K562 (cell line): Measurements from ENCODE around the gene EPHB1. TPM values are rescaled to one million over a fixed set of nuclear protein-coding genes. Genes with fewer than 3 reads are reported as not detected.

Source experiments
- ATAC-seq: fragments of 200-7000 bp; cut with Tn5 transposase; 3 replicates; pipeline ENCODE4 v1.9.1; 2020; ENCODE audit warnings: moderate library complexity
- BruUV-seq: library from RNA; stranded (reverse); fragments of 400-500 nt; replicated peaks from 2 replicates; lab custom pipeline; 2021; lab: Mats Ljungman, UMichigan
- CTCF ChIA-PET: fragments of 300-600 bp; formaldehyde crosslinking; extraction: SDS; loops from one replicate; lab custom pipeline; 2021; ENCODE audit warnings: low intra/inter-chr PET ratio; lab: Yijun Ruan, JAX
- POLR2A ChIA-PET: fragments of 300-600, 350-650 bp; sonication (Branson Sonifier 250); formaldehyde crosslinking; extraction: SDS; loops from one replicate; lab custom pipeline; 2021; ENCODE audit warnings: antibody characterized with exemption, inconsistent platforms; lab: Yijun Ruan, JAX
- DNase-seq, 4 experiments: peaks; one replicate each; pipeline versions ENCODE4 v3.0.0 to v3.0.0-alpha.2; 2011 to 2018; ENCODE audit warnings: low spot score in 3 of 4, mixed read lengths in 3 of 4; ENCODE audit errors: extremely low read depth in 1 of 4
- FAIRE-seq: peaks from 2 replicates; lab custom pipeline; 2011; peaks lifted over from hg19 to GRCh38; lab: Jason Lieb, UNC
- H2AFZ ChIP-seq: 2 replicates; pipeline ENCODE4 v1.6.0; 2011; ENCODE audit warnings: low read depth, low read length, control low read depth, inconsistent platforms
- H3K27ac ChIP-seq: fragments of 200-600 bp; 3 replicates; pipeline ENCODE4 v1.8.0; 2011; ENCODE audit warnings: low read depth, mild to moderate bottlenecking, control low read depth, inconsistent platforms, low read length, moderate library complexity, mixed read lengths; ENCODE audit errors: extremely low read depth
- H3K27me3 ChIP-seq, 2 experiments: fragments of 300-600 bp in 1 of 2; 2 replicates in 1 of 2; 3 replicates in 1 of 2; pipeline versions ENCODE4 v1.6.0 to v1.8.0; 2011; ENCODE audit warnings: inconsistent platforms in 2 of 2, low read length in 2 of 2, mild to moderate bottlenecking in 1 of 2, mixed read lengths in 1 of 2, moderate library complexity in 1 of 2; ENCODE audit not compliant: control insufficient read depth in 2 of 2, insufficient read depth in 2 of 2
- H3K36me3 ChIP-seq: fragments of 300-600 bp; 3 replicates; pipeline ENCODE4 v1.8.0; 2011; ENCODE audit warnings: mild to moderate bottlenecking, low read length, inconsistent platforms; ENCODE audit not compliant: control insufficient read depth, insufficient read depth
- H3K4me1 ChIP-seq, 2 experiments: fragments of 200-600 bp in 1 of 2; replicated peaks in 1 of 2; 2 replicates in 1 of 2; 3 replicates in 1 of 2; pipeline versions ENCODE4 v1.5.1 to v1.8.0; 2011; ENCODE audit warnings: inconsistent platforms in 2 of 2, low read length in 2 of 2, mild to moderate bottlenecking in 1 of 2, mixed read lengths in 1 of 2, moderate library complexity in 1 of 2; ENCODE audit not compliant: control insufficient read depth in 2 of 2, insufficient read depth in 2 of 2
- H3K4me2 ChIP-seq: 2 replicates; pipeline ENCODE4 v1.6.1; 2011; ENCODE audit warnings: low read length, control low read depth, inconsistent platforms, mixed read lengths; ENCODE audit not compliant: insufficient read depth
- H3K4me3 ChIP-seq: fragments of 200-600 bp; sonication (generic), shearing (Covaris generic); 2 replicates; pipeline ENCODE4 v1.5.1; 2016; ENCODE audit warnings: control low read depth, inconsistent platforms
- H3K79me2 ChIP-seq: fragments of 200-600 bp; 3 replicates; pipeline ENCODE4 v1.8.0; 2011; ENCODE audit warnings: low read length, inconsistent platforms; ENCODE audit not compliant: control insufficient read depth, insufficient read depth
- H3K9ac ChIP-seq, 2 experiments: 2 replicates each; pipeline versions ENCODE4 v1.6.0 to v1.6.1; 2011; ENCODE audit warnings: low read depth in 2 of 2, low read length in 2 of 2, control low read depth in 1 of 2, inconsistent platforms in 1 of 2, mild to moderate bottlenecking in 1 of 2, mixed read lengths in 1 of 2; ENCODE audit not compliant: insufficient read depth in 1 of 2
- H3K9me1 ChIP-seq: one replicate; pipeline ENCODE4 v1.6.0; 2011; ENCODE audit warnings: inconsistent platforms, mild to moderate bottlenecking, low read length, moderate library complexity; ENCODE audit not compliant: control insufficient read depth, insufficient read depth
- H3K9me3 ChIP-seq: replicated peaks from 2 replicates; pipeline ENCODE4 v1.5.1; 2011; ENCODE audit warnings: low read depth, low read length, inconsistent platforms; ENCODE audit not compliant: control insufficient read depth, insufficient read depth
- H4K20me1 ChIP-seq: replicated peaks from 2 replicates; pipeline ENCODE4 v1.6.1; 2011; ENCODE audit warnings: low read length, inconsistent platforms, mixed read lengths; ENCODE audit not compliant: control insufficient read depth, insufficient read depth
- CAMTA2 ChIP-seq: fragments of 250-450 bp; sonication (Bioruptor Pico); conservative IDR thresholded peaks from 2 replicates; pipeline ENCODE4 v1.5.1; 2022
- CC2D1A ChIP-seq: fragments of 450-650 bp; IDR thresholded peaks from 2 replicates; pipeline ENCODE4 v1.6.1; 2017; ENCODE audit warnings: mild to moderate bottlenecking
- CTBP1 ChIP-seq: fragments of 450-650 bp; IDR thresholded peaks from 2 replicates; pipeline ENCODE4 v1.6.1; 2016; ENCODE audit warnings: borderline replicate concordance
- NR3C1 ChIP-seq: sonication (generic); formaldehyde crosslinking; IDR thresholded peaks from 2 replicates; pipeline ENCODE4 v1.8.1; 2022; ENCODE audit warnings: missing genetic modification reagents
- SMAD2 ChIP-seq: fragments of 150-350 bp; IDR thresholded peaks from 2 replicates; pipeline ENCODE4 v1.6.1; 2014; ENCODE audit warnings: low read depth, mild to moderate bottlenecking, low read length
- ZBTB8A ChIP-seq: fragments of 450-650 bp; IDR thresholded peaks from 2 replicates; pipeline ENCODE4 v1.6.1; 2018; ENCODE audit warnings: mild to moderate bottlenecking, moderate library complexity; ENCODE audit not compliant: partially characterized antibody
- ZNF324 ChIP-seq: fragments of 250-450 bp; sonication (Bioruptor Pico); IDR thresholded peaks from 2 replicates; pipeline ENCODE4 v1.4.0; 2020; ENCODE audit warnings: mild to moderate bottlenecking
- ZNF436 ChIP-seq: fragments of 250-450, 450-650 bp; sonication (Bioruptor Pico); formaldehyde crosslinking; IDR thresholded peaks from 2 replicates; pipeline ENCODE4 v1.7.0; 2020; ENCODE audit warnings: mild to moderate bottlenecking
- ZNF507 ChIP-seq: conservative IDR thresholded peaks from 2 replicates; pipeline ENCODE4 v1.6.1; 2017; ENCODE audit warnings: missing genetic modification characterization, missing compliant biosample characterization
- WGBS: fragments of 100-300 bp; shearing (Covaris generic); methylation state at CpG from one replicate; pipeline ENCODE4 v1.1.6; 2016; ENCODE audit warnings: low coverage, mixed read lengths; ENCODE audit not compliant: insufficient coverage; ENCODE audit errors: missing lambda C conversion rate; 5-methylcytosine and 5-hydroxymethylcytosine counted together
- in situ Hi-C: fragments of 300-500 bp; cut with MboI; formaldehyde crosslinking; loops from 4 replicates; pipeline ENCODE4 v1.15.0; 2018; ENCODE audit warnings: inconsistent platforms, mixed read lengths
- intact Hi-C: fragments of 100-400 bp; cut with micrococcal nuclease; formaldehyde crosslinking; loops from 2 replicates; pipeline ENCODE4 v1.14.2; 2022
- polyA plus RNA-seq, 8 experiments: library from polyadenylated mRNA; depleted of rRNA in 4 of 8; stranded (reverse) in 5 of 8; unstranded in 3 of 8; fragments of >200 nt; fragmentation: Nextera tagmentation in 2 of 8; fragmentation: Illumina TruSeq in 1 of 8; extraction: Ambion mirVana in 2 of 8; extraction: Trizol in 1 of 8; gene quantifications; 2 replicates each; pipeline versions ENCODE4 v1.2.1 to v1.2.3, GENCODE V29; 2011 to 2014; ENCODE audit warnings: inconsistent platforms in 1 of 8, missing spikeins in 1 of 8
- total RNA-seq, 7 experiments: library from RNA; depleted of rRNA in 6 of 7; stranded (reverse); fragments of >200 nt in 6 of 7; fragmentation: Illumina TruSeq in 2 of 7; extraction: Trizol in 2 of 7; gene quantifications; 2 replicates each; pipeline versions ENCODE4 v1.2.1 to v1.2.3, GENCODE V29; 2011 to 2021; ENCODE audit warnings: low replicate concordance in 1 of 7
- TF ChIP-seq, protein P1 (sequence below): fragments of 250-450 bp; sonication (Bioruptor Pico); IDR thresholded peaks from 2 replicates; pipeline ENCODE4 v1.5.0; 2021; ENCODE audit warnings: mild to moderate bottlenecking, moderate library complexity
- TF ChIP-seq, protein P2 (sequence below): fragments of 200-800 bp; sonication (Bioruptor generic); IDR thresholded peaks from 2 replicates; pipeline ENCODE4 v1.6.1; 2017; ENCODE audit warnings: missing genetic modification characterization, missing compliant biosample characterization

EPHB1 gene
- total and polyA plus RNA-seq, 9 of the 15 experiments (the other 6 are each of a cell fraction or from before 2014, with no cell fraction given) = 0.29 TPM; not detected in 8

- TF ChIP-seq, protein P1, sequence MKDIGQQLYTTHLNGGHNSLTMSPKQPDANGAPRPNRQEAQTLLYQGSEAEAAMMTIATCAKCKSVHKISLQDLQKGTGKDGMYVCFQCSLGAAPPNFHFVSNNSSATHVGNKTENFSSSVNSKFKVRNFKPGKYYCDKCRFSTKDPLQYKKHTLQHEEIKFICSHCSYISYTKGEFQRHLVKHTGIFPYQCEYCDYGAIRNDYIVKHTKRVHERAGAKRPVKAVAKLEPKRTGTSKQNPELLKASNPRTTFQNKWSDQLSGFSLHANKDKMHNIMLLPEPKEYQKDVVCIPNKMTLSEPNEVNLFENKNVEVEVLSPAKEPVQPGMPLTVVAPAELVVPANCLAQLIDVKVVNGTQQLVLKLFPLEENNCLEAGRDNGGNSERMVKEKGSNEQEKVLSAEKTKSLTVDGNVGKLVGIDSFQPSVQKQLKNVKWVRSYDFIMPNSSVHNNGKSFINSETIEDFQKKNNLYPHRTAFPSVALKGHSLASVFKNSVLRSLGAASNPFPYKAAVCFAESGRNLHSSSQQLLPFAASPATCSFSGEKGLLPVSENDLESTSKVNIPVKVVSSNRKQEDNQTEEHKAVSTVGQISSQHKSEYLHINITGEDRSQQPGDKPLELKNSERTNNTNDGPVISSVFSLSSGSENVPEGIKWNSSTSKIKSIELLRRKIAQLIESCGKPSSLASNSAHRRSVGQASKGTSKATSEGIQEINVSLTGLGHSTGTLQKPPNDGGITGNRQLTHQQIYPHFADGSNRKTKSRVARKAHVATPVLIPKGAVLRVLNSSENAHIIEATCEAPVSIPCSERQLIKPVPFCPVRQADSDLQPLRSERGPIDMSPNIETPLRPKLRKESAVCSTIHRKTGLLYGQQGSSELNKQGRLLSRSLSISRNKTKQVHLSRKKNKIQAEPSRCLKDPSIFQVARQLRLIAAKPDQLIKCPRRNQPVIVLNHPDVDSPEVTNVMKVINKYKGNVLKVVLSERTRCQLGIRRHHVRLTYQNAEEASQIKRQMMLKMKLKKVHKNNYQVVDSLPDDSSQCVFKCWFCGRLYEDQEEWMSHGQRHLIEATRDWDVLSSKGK (CRISPR knock-in tag) = no peak
- TF ChIP-seq SMAD2 = no peak
- no peak for TF ChIP-seq CC2D1A
- no peak for TF ChIP-seq ZBTB8A
- TF ChIP-seq NR3C1 (CRISPR knock-in tag) = no peak
- TF ChIP-seq ZNF436 (CRISPR knock-in tag) = no peak
- no peak for TF ChIP-seq ZNF324 (CRISPR knock-in tag)
- no peak for TF ChIP-seq ZNF507 (tag)
- TF ChIP-seq, all 486 proteins: peak for 0
Measured at GRCh38 chr3:135175728-135176277, 380.7 kb downstream of the EPHB1 start (continued).

- no peaks in the 10 kb centered on the region for H3K9me1 ChIP-seq
- no peaks in the 10 kb centered on the region for H4K20me1 ChIP-seq
- H3K27me3 ChIP-seq = peaks cover 0 to 5% of the 10 kb centered on the region in 2 experiments; a peak in 2 of 5 replicates
- in situ Hi-C loops (no loop called here), intact Hi-C loops (no loop called here)
- FAIRE-seq (no peak), DNase-seq (no peak), ATAC-seq (no peak)
- no peak overlapping the region for H3K4me3 ChIP-seq
- H3K79me2 ChIP-seq = no peaks in the 10 kb centered on the region
- H3K9ac ChIP-seq = no peak overlapping the region
- CTCF ChIA-PET = no interaction called here
- POLR2A ChIA-PET = no interaction called here
- H2AFZ ChIP-seq = no peak overlapping the region
- 0% methylated on average over 7 of the region's 9 CpGs for WGBS
- TF ChIP-seq CAMTA2 (CRISPR knock-in tag) (no peak), CTBP1 (no peak)
- TF ChIP-seq, protein P2, sequence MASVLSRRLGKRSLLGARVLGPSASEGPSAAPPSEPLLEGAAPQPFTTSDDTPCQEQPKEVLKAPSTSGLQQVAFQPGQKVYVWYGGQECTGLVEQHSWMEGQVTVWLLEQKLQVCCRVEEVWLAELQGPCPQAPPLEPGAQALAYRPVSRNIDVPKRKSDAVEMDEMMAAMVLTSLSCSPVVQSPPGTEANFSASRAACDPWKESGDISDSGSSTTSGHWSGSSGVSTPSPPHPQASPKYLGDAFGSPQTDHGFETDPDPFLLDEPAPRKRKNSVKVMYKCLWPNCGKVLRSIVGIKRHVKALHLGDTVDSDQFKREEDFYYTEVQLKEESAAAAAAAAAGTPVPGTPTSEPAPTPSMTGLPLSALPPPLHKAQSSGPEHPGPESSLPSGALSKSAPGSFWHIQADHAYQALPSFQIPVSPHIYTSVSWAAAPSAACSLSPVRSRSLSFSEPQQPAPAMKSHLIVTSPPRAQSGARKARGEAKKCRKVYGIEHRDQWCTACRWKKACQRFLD (CRISPR knock-in tag) = no peak
- H3K4me2 ChIP-seq = no peak overlapping the region
- H3K27ac ChIP-seq = no peak overlapping the region
- no peaks in the 10 kb centered on the region for H3K9me3 ChIP-seq
- BruUV-seq = no TSS peak
- no peaks in the 10 kb centered on the region for H3K4me1 ChIP-seq
- H3K36me3 ChIP-seq = no peaks in the 10 kb centered on the region
Measured at GRCh38 chr3:135176881-135177280, 381.8 kb downstream of the EPHB1 start.
